ENCODE measurements around the gene TCP11.
A peak's percentile ranks its signal among the peaks of the same experiment; 100 is the strongest.
"Not testable (repeated sequence)": the region's sequence is repeated elsewhere in the genome, so short reads cannot be mapped to it uniquely, and the experiment has no call there.

The TCP11 gene

GRCh38 chr6:35107761-35108160, 33.4 kb downstream of the TCP11 start:
- DNase-seq; intact Hi-C loops (cut with DNase I): not testable (repeated sequence)

- DNase-seq; intact Hi-C loops (cut with DNase I): not testable (repeated sequence)
Measured at GRCh38 chr6:35107208-35107607, 33.9 kb downstream of the TCP11 start.

GRCh38 chr6:35106061-35106460, 35.1 kb downstream of the TCP11 start:
- intact Hi-C loops (cut with DNase I); DNase-seq: not testable (repeated sequence)

- DNase-seq, result no peak
- intact Hi-C loops (cut with DNase I), result no loop called here
Measured at GRCh38 chr6:35105078-35105477, 36.1 kb downstream of the TCP11 start.

GRCh38 chr6:35099116-35099515, 42.0 kb downstream of the TCP11 start:
- DNase-seq, result peak in 1 of 42 donors; percentile 19
- intact Hi-C loops (cut with DNase I), result no loop called here

- intact Hi-C loops (cut with DNase I), result no loop called here
- peak in 1 of 42 donors; percentile 25 for DNase-seq
Measured at GRCh38 chr6:35096129-35096862, 44.8 kb downstream of the TCP11 start.

- intact Hi-C loops (cut with DNase I), result no loop called here
- DNase-seq, result peak in 1 of 42 donors; percentile 12
Measured at GRCh38 chr6:35094183-35094582, 47.0 kb downstream of the TCP11 start.

GRCh38 chr6:35093783-35094182, 47.4 kb downstream of the TCP11 start:
- intact Hi-C loops (cut with DNase I), result no loop called here
- peak in 1 of 42 donors; percentile 27 for DNase-seq

GRCh38 chr6:35093118-35093445, 48.1 kb downstream of the TCP11 start:
- intact Hi-C loops (cut with DNase I), result no loop called here
- no peak for DNase-seq

GRCh38 chr6:35092362-35093117, 48.6 kb downstream of the TCP11 start:
- DNase-seq, result peak in 1 of 42 donors; percentile 36
- intact Hi-C loops (cut with DNase I), result no loop called here

GRCh38 chr6:35091346-35092083, 49.6 kb downstream of the TCP11 start:
- intact Hi-C loops (cut with DNase I), result no loop called here
- DNase-seq, result peak in 3 of 42 donors; percentile 13 to 37 (median 33)

GRCh38 chr6:35090734-35091133, 50.4 kb downstream of the TCP11 start:
- DNase-seq, result peak in 2 of 42 donors; percentile 27 to 37
- intact Hi-C loops (cut with DNase I), result no loop called here

- peak in 3 of 42 donors; percentile 8 to 33 (median 22) for DNase-seq
- intact Hi-C loops (cut with DNase I), result no loop called here
Measured at GRCh38 chr6:35089935-35090505, 51.1 kb downstream of the TCP11 start.

GRCh38 chr6:35089216-35089934, 51.8 kb downstream of the TCP11 start:
- intact Hi-C loops (cut with DNase I), result no loop called here

GRCh38 chr6:35088281-35089215, 52.6 kb downstream of the TCP11 start:
- intact Hi-C loops (cut with DNase I), result no loop called here
- peak in 2 of 42 donors; percentile 5 to 28 for DNase-seq

More at GRCh38 chr6:35089216-35089934, 51.8 kb downstream of the TCP11 start:
- DNase-seq, result peak in 2 of 42 donors; percentile 4 to 26

GRCh38 chr6:35087361-35088280, 53.5 kb downstream of the TCP11 start:
- intact Hi-C loops (cut with DNase I), result no loop called here
- peak in 1 of 42 donors; percentile 4 for DNase-seq
